Neural cell (in vitro differentiated cells): ENCODE results near the gene DHTKD1.

Experiments used
- CTCF ChIP-seq: fragments of 450-650 bp; IDR thresholded peaks from 2 replicates; pipeline ENCODE4 v1.5.1; 2014; ENCODE audit warnings: antibody characterized with exemption, mild to moderate bottlenecking, moderate library complexity; ENCODE audit not compliant: poor library complexity, severe bottlenecking
- EP300 ChIP-seq: fragments of 450-650 bp; conservative IDR thresholded peaks from 2 replicates; pipeline ENCODE4 v1.6.1; 2014; ENCODE audit warnings: antibody characterized with exemption, mild to moderate bottlenecking, moderate library complexity; ENCODE audit not compliant: poor library complexity, severe bottlenecking
- EZH2 ChIP-seq: fragments of 200-600, 300-800 bp; shearing (Covaris generic), sonication (generic); IDR thresholded peaks from 2 replicates; pipeline ENCODE4 v1.6.1; 2014; ENCODE audit warnings: antibody characterized with exemption, low read length, borderline replicate concordance, mild to moderate bottlenecking; ENCODE audit not compliant: insufficient read depth, poor library complexity, severe bottlenecking
- POLR2AphosphoS5 ChIP-seq: IDR thresholded peaks from 2 replicates; pipeline ENCODE4 v1.6.1; 2012
- RAD21 ChIP-seq: fragments of 450-650 bp; conservative IDR thresholded peaks from 2 replicates; pipeline ENCODE4 v1.6.1; 2014; ENCODE audit warnings: antibody characterized with exemption, mild to moderate bottlenecking, moderate library complexity
- REST ChIP-seq: IDR thresholded peaks from 2 replicates; pipeline ENCODE4 v1.6.1; 2012; ENCODE audit warnings: borderline replicate concordance
- TAF1 ChIP-seq: IDR thresholded peaks from 2 replicates; pipeline ENCODE4 v1.6.1; 2012; ENCODE audit warnings: low read depth

- TF ChIP-seq REST (no peak), CTCF (no peak), POLR2AphosphoS5 (no peak), EP300 (no peak), EZH2 (no peak), RAD21 (no peak), TAF1 (no peak)
These were observed 71.3 kb downstream of the DHTKD1 start for GRCh38 chr10:12140038-12140437.
